Mesenchymal stem cell (in vitro differentiated cells and primary cell): ENCODE results near the gene SLC30A2.

Experiments
- DNase-seq: peaks from one replicate; pipeline ENCODE4 v3.0.0-alpha.2; 2013
- H2AFZ ChIP-seq: one replicate; pipeline ENCODE4 v1.6.1; 2013; ENCODE audit warnings: low read depth, mild to moderate bottlenecking, control low read depth, inconsistent platforms, low read length, moderate library complexity
- H2AK5ac ChIP-seq: 2 replicates; pipeline ENCODE4 v1.6.1; 2013; ENCODE audit warnings: low read length, moderate library complexity, mild to moderate bottlenecking, inconsistent platforms; ENCODE audit not compliant: severe bottlenecking
- H2BK120ac ChIP-seq: one replicate; pipeline ENCODE4 v1.6.1; 2013; ENCODE audit warnings: low read depth, mild to moderate bottlenecking, inconsistent platforms, low read length, moderate library complexity
- H2BK12ac ChIP-seq, 2 experiments: one replicate each; pipeline ENCODE4 v1.6.1; 2013; ENCODE audit warnings: inconsistent platforms in 2 of 2, low read length in 2 of 2, mild to moderate bottlenecking in 2 of 2, moderate library complexity in 2 of 2, control low read depth in 1 of 2
- H2BK15ac ChIP-seq: one replicate; pipeline ENCODE4 v1.6.1; 2013; ENCODE audit warnings: mild to moderate bottlenecking, low read depth, inconsistent platforms; ENCODE audit not compliant: poor library complexity, severe bottlenecking
- H2BK5ac ChIP-seq: 2 replicates; pipeline ENCODE4 v1.6.1; 2013; ENCODE audit warnings: low read depth, mild to moderate bottlenecking, low read length, control low read depth, inconsistent platforms; ENCODE audit not compliant: poor library complexity, severe bottlenecking
- H3K14ac ChIP-seq, 2 experiments: one replicate each; pipeline ENCODE4 v1.6.1; 2013; ENCODE audit warnings: inconsistent platforms in 2 of 2, low read length in 2 of 2, control low read depth in 1 of 2, mild to moderate bottlenecking in 1 of 2, moderate library complexity in 1 of 2
- H3K18ac ChIP-seq, 2 experiments: one replicate each; pipeline ENCODE4 v1.6.1; 2013; ENCODE audit warnings: inconsistent platforms in 2 of 2, low read length in 2 of 2, control low read depth in 1 of 2, low read depth in 1 of 2, mild to moderate bottlenecking in 1 of 2
- H3K23ac ChIP-seq, 2 experiments: one replicate each; pipeline ENCODE4 v1.6.1; 2013; ENCODE audit warnings: inconsistent platforms in 2 of 2, low read length in 2 of 2, mild to moderate bottlenecking in 2 of 2, moderate library complexity in 2 of 2, control low read depth in 1 of 2
- H3K27ac ChIP-seq: 2 replicates; pipeline ENCODE4 v1.5.1; 2013; ENCODE audit warnings: mild to moderate bottlenecking, moderate library complexity, low read length, control low read depth, inconsistent platforms; ENCODE audit not compliant: poor library complexity, severe bottlenecking
- H3K27me3 ChIP-seq, 2 experiments: 2 replicates each; pipeline versions ENCODE4 v1.6.1 to v1.7.0; 2013; ENCODE audit warnings: low read length in 2 of 2, mild to moderate bottlenecking in 2 of 2, moderate library complexity in 2 of 2, control low read depth in 1 of 2, inconsistent platforms in 1 of 2; ENCODE audit not compliant: control insufficient read depth in 1 of 2, insufficient read depth in 1 of 2
- H3K36me3 ChIP-seq, 2 experiments: 2 replicates each; pipeline versions ENCODE4 v1.6.1 to v1.7.0; 2013; ENCODE audit warnings: low read length in 2 of 2, control low read depth in 1 of 2, inconsistent platforms in 1 of 2, low read depth in 1 of 2, mild to moderate bottlenecking in 1 of 2; ENCODE audit not compliant: insufficient read depth in 2 of 2, control insufficient read depth in 1 of 2
- H3K4ac ChIP-seq, 2 experiments: one replicate each; pipeline ENCODE4 v1.6.1; 2013; ENCODE audit warnings: inconsistent platforms in 2 of 2, low read length in 2 of 2, mild to moderate bottlenecking in 2 of 2, moderate library complexity in 2 of 2, control low read depth in 1 of 2, low read depth in 1 of 2
- H3K4me1 ChIP-seq: 2 replicates; pipeline ENCODE4 v1.6.1; 2013; ENCODE audit warnings: low read depth, low read length, control low read depth; ENCODE audit not compliant: control insufficient read depth, insufficient read depth
- H3K4me2 ChIP-seq: 2 replicates; pipeline ENCODE4 v1.6.1; 2013; ENCODE audit warnings: low read length, mild to moderate bottlenecking, inconsistent platforms; ENCODE audit not compliant: poor library complexity, severe bottlenecking
- H3K4me3 ChIP-seq, 2 experiments: 2 replicates each; pipeline versions ENCODE4 v1.5.1 to v1.7.0; 2013; ENCODE audit warnings: low read length in 2 of 2, mild to moderate bottlenecking in 2 of 2, control low read depth in 1 of 2, low read depth in 1 of 2; ENCODE audit not compliant: insufficient read depth in 1 of 2
- H3K79me1 ChIP-seq: replicated peaks from 2 replicates; pipeline ENCODE4 v1.6.1; 2013; ENCODE audit warnings: mild to moderate bottlenecking, control low read depth, low read length, inconsistent platforms; ENCODE audit not compliant: poor library complexity, severe bottlenecking
- H3K9ac ChIP-seq: 2 replicates; pipeline ENCODE4 v1.7.0; 2013; ENCODE audit warnings: mild to moderate bottlenecking, low read length, moderate library complexity
- H3K9me3 ChIP-seq: 2 replicates; pipeline ENCODE4 v1.7.0; 2013; ENCODE audit warnings: mild to moderate bottlenecking, low read length; ENCODE audit not compliant: control insufficient read depth
- H4K8ac ChIP-seq: one replicate; pipeline ENCODE4 v1.6.1; 2013; ENCODE audit warnings: inconsistent platforms, mild to moderate bottlenecking, low read length, moderate library complexity
- H4K91ac ChIP-seq: one replicate; pipeline ENCODE4 v1.6.1; 2013; ENCODE audit warnings: mild to moderate bottlenecking, low read length, inconsistent platforms
- WGBS: methylation state at CpG from one replicate; pipeline ENCODE4 v1.1.7; 2013; ENCODE audit warnings: mixed read lengths; 5-methylcytosine and 5-hydroxymethylcytosine counted together

Gene SLC30A2

GRCh38 chr1:26064553-26064952 lies 18.6 kb upstream of the SLC30A2 start:
- WGBS = 95% methylated on average over 2 of the region's 3 CpGs
- no peak overlapping the region for H2BK15ac ChIP-seq
- H3K4me2 ChIP-seq = no peak overlapping the region
- H3K9me3 ChIP-seq = no peaks in the 10 kb centered on the region
- peaks cover 0 to 5% of the 10 kb centered on the region in 2 experiments for H3K36me3 ChIP-seq
- H3K4ac ChIP-seq = no peak overlapping the region
- H3K27me3 ChIP-seq = peaks cover 53 to 65% of the 10 kb centered on the region in 2 experiments
- H3K4me1 ChIP-seq = peaks cover 12% of the 10 kb centered on the region
- H3K14ac ChIP-seq = no peak overlapping the region
- H3K27ac ChIP-seq = no peak overlapping the region
- H3K79me1 ChIP-seq = no peaks in the 10 kb centered on the region
- H3K18ac ChIP-seq = no peak overlapping the region
- no peak overlapping the region for H2BK120ac ChIP-seq
- no peak overlapping the region for H3K4me3 ChIP-seq
- no peak overlapping the region for H2BK12ac ChIP-seq
- no peak overlapping the region for H4K91ac ChIP-seq
- DNase-seq = no peak
- no peak overlapping the region for H2AFZ ChIP-seq
- H3K9ac ChIP-seq = no peak overlapping the region
- no peak overlapping the region for H3K23ac ChIP-seq
- H4K8ac ChIP-seq = no peak overlapping the region
- H2BK5ac ChIP-seq = no peak overlapping the region
- no peak overlapping the region for H2AK5ac ChIP-seq

GRCh38 chr1:26060832-26061574 lies 15.1 kb upstream of the SLC30A2 start:
- H3K27ac ChIP-seq = no peak overlapping the region
- H2BK15ac ChIP-seq = no peak overlapping the region
- H2BK5ac ChIP-seq = no peak overlapping the region
- H2AFZ ChIP-seq = no peak overlapping the region
- H3K9me3 ChIP-seq = no peaks in the 10 kb centered on the region
- H3K18ac ChIP-seq = no peak overlapping the region
- peaks cover 4% of the 10 kb centered on the region for H3K4me1 ChIP-seq
- peaks cover 0 to 14% of the 10 kb centered on the region in 2 experiments for H3K36me3 ChIP-seq
- no peak overlapping the region for H2AK5ac ChIP-seq
- H3K23ac ChIP-seq = no peak overlapping the region
- H3K79me1 ChIP-seq = no peaks in the 10 kb centered on the region
- no peak overlapping the region for H3K4me3 ChIP-seq
- H3K9ac ChIP-seq = no peak overlapping the region
- no peak overlapping the region for H4K8ac ChIP-seq
- no peak for DNase-seq
- H2BK12ac ChIP-seq = no peak overlapping the region
- no peak overlapping the region for H3K4ac ChIP-seq
- H3K14ac ChIP-seq = no peak overlapping the region
- H3K4me2 ChIP-seq = no peak overlapping the region
- H2BK120ac ChIP-seq = no peak overlapping the region
- no peak overlapping the region for H4K91ac ChIP-seq
- 82% methylated on average over 12 of the region's 12 CpGs for WGBS
- H3K27me3 ChIP-seq = peaks cover 53 to 65% of the 10 kb centered on the region in 2 experiments

GRCh38 chr1:26059906-26060305 lies 14.0 kb upstream of the SLC30A2 start:
- H3K4me1 ChIP-seq = peaks cover 4% of the 10 kb centered on the region
- no peak overlapping the region for H4K91ac ChIP-seq
- no peak overlapping the region for H2BK12ac ChIP-seq
- H3K27ac ChIP-seq = no peak overlapping the region
- no peak overlapping the region for H3K4me3 ChIP-seq
- no peak overlapping the region for H3K18ac ChIP-seq
- no peaks in the 10 kb centered on the region for H3K9me3 ChIP-seq
- H3K27me3 ChIP-seq = peaks cover 54 to 66% of the 10 kb centered on the region in 2 experiments
- no peak overlapping the region for H3K9ac ChIP-seq
- H2BK15ac ChIP-seq = no peak overlapping the region
- H3K4me2 ChIP-seq = no peak overlapping the region
- DNase-seq = no peak
- H2BK5ac ChIP-seq = no peak overlapping the region
- H2AK5ac ChIP-seq = no peak overlapping the region
- 92% methylated on average over 5 of the region's 7 CpGs for WGBS
- no peak overlapping the region for H3K4ac ChIP-seq
- no peak overlapping the region for H3K23ac ChIP-seq
- H3K14ac ChIP-seq = no peak overlapping the region
- H2AFZ ChIP-seq = no peak overlapping the region
- H2BK120ac ChIP-seq = no peak overlapping the region
- H3K36me3 ChIP-seq = peaks cover 0 to 14% of the 10 kb centered on the region in 2 experiments
- no peaks in the 10 kb centered on the region for H3K79me1 ChIP-seq
- H4K8ac ChIP-seq = no peak overlapping the region

- H3K9ac ChIP-seq = no peak overlapping the region
- H2BK5ac ChIP-seq = no peak overlapping the region
- no peaks in the 10 kb centered on the region for H3K4me1 ChIP-seq
- H4K8ac ChIP-seq = no peak overlapping the region
- no peak overlapping the region for H3K4ac ChIP-seq
- H2BK12ac ChIP-seq = no peak overlapping the region
- no peak overlapping the region for H2AFZ ChIP-seq
- 84% methylated on average over 5 of the region's 5 CpGs for WGBS
- H3K27me3 ChIP-seq = peaks cover 57 to 76% of the 10 kb centered on the region in 2 experiments
- H3K18ac ChIP-seq = no peak overlapping the region
- H2AK5ac ChIP-seq = no peak overlapping the region
- H3K14ac ChIP-seq = no peak overlapping the region
- no peak overlapping the region for H3K4me3 ChIP-seq
- no peak overlapping the region for H4K91ac ChIP-seq
- DNase-seq = no peak
- no peak overlapping the region for H3K23ac ChIP-seq
- H3K79me1 ChIP-seq = no peaks in the 10 kb centered on the region
- H3K4me2 ChIP-seq = no peak overlapping the region
- H2BK15ac ChIP-seq = no peak overlapping the region
- H3K9me3 ChIP-seq = no peaks in the 10 kb centered on the region
- no peak overlapping the region for H3K27ac ChIP-seq
- H3K36me3 ChIP-seq = peaks cover 0 to 14% of the 10 kb centered on the region in 2 experiments
- H2BK120ac ChIP-seq = no peak overlapping the region
These were observed 12.2 kb upstream of the SLC30A2 start for GRCh38 chr1:26058052-26058595.
